Heart left ventricle (tissue), 16 donors: ENCODE measurements around the gene CERCAM. TPM values are rescaled to one million over a fixed set of nuclear protein-coding genes. Genes with fewer than 3 reads are reported as not detected.

Source experiments
- ATAC-seq, 4 donors: fragments of 200-7000 bp; cut with Tn5 transposase; one replicate each; pipeline ENCODE4 v1.9.1; 2020 to 2022; ENCODE audit warnings: moderate library complexity in 4 of 4, mild to moderate bottlenecking in 3 of 4, moderate number of reproducible peaks in 1 of 4
- DNase-seq, 5 donors: peaks; one replicate each; pipeline ENCODE4 v3.0.0-alpha.2; 2020
- H3K27ac ChIP-seq, 12 donors: fragments of 200-600 bp; sonication (generic) in 4 of 12; one replicate each; pipeline versions ENCODE4 v1.5.0 to v1.8.0; 2016 to 2022; ENCODE audit warnings: mild to moderate bottlenecking in 2 of 12
- H3K27me3 ChIP-seq, 9 donors: fragments of 200-600 bp; sonication (generic) in 2 of 9; one replicate each; pipeline versions ENCODE4 v1.5.1 to v1.8.0; 2016 to 2022; ENCODE audit warnings: mild to moderate bottlenecking in 3 of 9
- H3K36me3 ChIP-seq, 9 donors: fragments of 200-600 bp; sonication (generic) in 2 of 9; one replicate each; pipeline versions ENCODE4 v1.5.0 to v1.8.0; 2018 to 2022; ENCODE audit warnings: mild to moderate bottlenecking in 2 of 9
- H3K4me1 ChIP-seq, 12 donors: fragments of 200-600 bp; sonication (generic) in 4 of 12; one replicate each; pipeline versions ENCODE4 v1.5.0 to v1.8.0; 2016 to 2022; ENCODE audit warnings: mild to moderate bottlenecking in 3 of 12
- H3K4me3 ChIP-seq, 12 donors: fragments of 200-600 bp; sonication (generic) in 4 of 12; one replicate each; pipeline versions ENCODE4 v1.5.0 to v1.8.0; 2017 to 2022; ENCODE audit warnings: mild to moderate bottlenecking in 9 of 12, moderate library complexity in 4 of 12
- H3K9me3 ChIP-seq, 12 donors: fragments of 200-600 bp; sonication (generic) in 4 of 12; one replicate each; pipeline versions ENCODE4 v1.5.0 to v1.8.0; 2016 to 2022; ENCODE audit warnings: mild to moderate bottlenecking in 1 of 12
- CTCF ChIP-seq, 12 donors: fragments of 200-600 bp; sonication (generic) in 4 of 12; IDR thresholded peaks; one replicate each; pipeline versions ENCODE4 v1.5.0 to v1.8.0; 2018 to 2022; ENCODE audit warnings: antibody characterized with exemption in 12 of 12, mild to moderate bottlenecking in 5 of 12
- POLR2A ChIP-seq, 2 donors: fragments of 450-650 bp; IDR thresholded peaks; one replicate each; pipeline ENCODE4 v1.6.1; 2017; ENCODE audit warnings: antibody characterized with exemption in 2 of 2, mild to moderate bottlenecking in 2 of 2, moderate library complexity in 2 of 2
- WGBS, 4 donors: extraction: QIAGEN DNeasy Blood & Tissue Kit in 2 of 4; methylation state at CpG; one replicate each; pipeline versions ENCODE4 v1.1.5 to v1.1.7; 2013 to 2018; 5-methylcytosine and 5-hydroxymethylcytosine counted together
- intact Hi-C, 10 donors: fragments of 100-400 bp; cut with DNase I; formaldehyde crosslinking; loops; one replicate each; pipeline versions ENCODE4 v1.11.1 to v1.14.2; 2022
- polyA plus RNA-seq, 2 donors: library from polyadenylated mRNA; stranded (reverse); fragments of 200-250 nt; gene quantifications; one replicate each; pipeline ENCODE4 v1.2.3, GENCODE V29; 2013
- total RNA-seq, 9 donors: library from RNA; depleted of rRNA in 2 of 9; stranded (reverse); fragments of >200 nt in 2 of 9; fragmentation: NEBNext Ultra II Directional in 3 of 9; extraction: Animal tissue kit (Norgen Biotek cat#: 25700) in 3 of 9; gene quantifications; one replicate each; pipeline versions ENCODE4 v1.1.0 to v1.2.4, GENCODE V29; 2016 to 2023
- donor health status: ischemic (EF 13 %, LVEDD 7.1; RV severe dilation, severe dysfunction).
- donor health status: healthy with polysubstance abuse.
- donor health status: DM: no; HTN: yes; CAD: no.
- donor health status: DM: no; HTN: no; CAD: no.
- donor health status: ischemic (EF 25% LVEDD 6.9; RV normal size, moderate dysfunction).
- donor health status: ischemic (EF 25% LVEDD 5.7; RV mildly dilated, moderate dysfunction).
- donor health status: healthy.
- donor health status: DM: yes; HTN: yes; CAD: no.
- donor health status: ischemic (EF 35%, LVEDD 5.7; RV mildly dilated, moderate dysfunction).
- donor health status: nonischemic (EF 11% LVEDD 7.7; RV severe dilation, severe dysfunction).
- donor health status: DM: yes; HTN: yes; CAD: no.
- donor health status: PGD.
- donor health status: ischemic (EF 29% LVEDD 5.4; RV normal size, mild dysfunction).
- donor health status: nonischemic (EF 23%, LVEDD 6.1; RV moderate dilation, normal function).

The CERCAM gene
- total and polyA plus RNA-seq, 11 donors = 5.3 to 30.0 (median 11.4) TPM

- Histone ChIP-seq H3K9me3 (no peaks in the 10 kb centered on the region), H3K4me1 (peaks cover 0 to 26% (median 11%) of the 10 kb centered on the region in 12 donors), H3K27ac (peak within 1 kb of the TSS; percentile 71 to 92 (median 87)), H3K36me3 (peaks cover 0 to 23% (median 14%) of the 10 kb centered on the region in 9 donors), H3K27me3 (no peaks in the 10 kb centered on the region), H3K4me3 (peak within 1 kb of the TSS; percentile 61 to 96 (median 86))
- intact Hi-C loops = loop anchor here in 5 of 10 donors (1.0 to 5.0 kb wide), 6 partner anchors 35 to 176 kb away; partner anchors contain the start of genes SPTAN1 (in 3 of the 5), CERCAM (in 1 of the 5) and GLE1 (in 1 of the 5)
- DNase-seq = peak; percentile 98 to 99 (median 99)
- ATAC-seq = peak; percentile 90 to 97 (median 94)
- 0 to 1% (median 0%) methylated on average over 34 to 82 of the region's 82 CpGs for WGBS, 4 donors
- TF ChIP-seq CTCF (IDR thresholded peaks at IDR 0.05) = no peak
- TF ChIP-seq POLR2A (IDR thresholded peaks at IDR 0.05) = peak in 1 of 2 donors; percentile 48
Measured at GRCh38 chr9:128455849-128456612, 35.4 kb downstream of the CERCAM start, which contains the start of gene ODF2. ODF2 (plus strand) TSS chr9:128456006; CDS start chr9:128456092, 86 bp downstream.

- DNase-seq (peak; percentile 74 to 84 (median 78)), ATAC-seq (peak; percentile 23 to 78 (median 71))
- peaks cover 0 to 29% (median 19%) of the 10 kb centered on the region in 9 donors for H3K36me3 ChIP-seq
- H3K27ac ChIP-seq = peak overlapping the region in 11 of 12 donors; percentile 77 to 92 (median 88)
- H3K4me3 ChIP-seq = peak overlapping the region; percentile 61 to 96 (median 86)
- H3K4me1 ChIP-seq = peaks cover 0 to 26% (median 11%) of the 10 kb centered on the region in 12 donors
- intact Hi-C loops = loop anchor here in 5 of 10 donors (1.0 to 5.0 kb wide), 6 partner anchors 36 to 176 kb away; partner anchors contain the start of genes SPTAN1 (in 3 of the 5), CERCAM (in 1 of the 5) and GLE1 (in 1 of the 5)
- H3K9me3 ChIP-seq = no peaks in the 10 kb centered on the region
- WGBS, 4 donors = 1% methylated on average over 26 to 48 of the region's 48 CpGs
- TF ChIP-seq CTCF (IDR thresholded peaks at IDR 0.05) (no peak), POLR2A (IDR thresholded peaks at IDR 0.05) (no peak)
- H3K27me3 ChIP-seq = no peaks in the 10 kb centered on the region
Measured at GRCh38 chr9:128456613-128457061, 36.0 kb downstream of the CERCAM start.

DNA sequence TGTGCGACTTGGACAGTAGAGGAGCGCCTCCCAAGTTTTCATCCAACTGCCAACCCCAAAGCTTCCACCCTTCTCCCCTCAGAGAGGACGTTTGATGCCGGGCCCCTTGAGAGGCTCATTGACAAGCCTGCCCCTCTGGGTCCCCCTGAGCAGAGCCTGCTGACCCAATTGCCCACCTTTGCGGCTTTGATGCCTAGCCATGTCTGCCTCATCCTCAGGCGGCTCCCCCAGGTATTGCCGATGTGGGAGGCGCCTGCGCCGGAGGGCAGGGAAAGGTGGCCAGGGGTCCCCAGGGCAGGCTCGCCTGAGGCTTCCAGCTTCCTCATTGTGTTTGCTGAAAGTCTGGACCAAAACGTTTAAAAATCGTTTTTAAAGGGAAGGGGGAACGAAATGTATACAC, 36.5 kb downstream of the CERCAM start:
- intact Hi-C loops = loop anchor here in 5 of 10 donors (2.0 to 5.0 kb wide), 5 partner anchors 36 to 175 kb away; partner anchors contain the start of genes SPTAN1 (in 2 of the 5), CERCAM (in 1 of the 5) and GLE1 (in 1 of the 5)
- H3K4me3 ChIP-seq = peak overlapping the region in 11 of 12 donors; percentile 61 to 96 (median 88)
- TF ChIP-seq CTCF (IDR thresholded peaks at IDR 0.05) (no peak), POLR2A (IDR thresholded peaks at IDR 0.05) (no peak)

More for the DNA sequence above, 36.5 kb downstream of the CERCAM start:
- WGBS, 4 donors = 49 to 60% (median 52%) methylated on average over 14 of the region's 14 CpGs
- Histone ChIP-seq H3K36me3 (peaks cover 0 to 35% (median 25%) of the 10 kb centered on the region in 9 donors), H3K4me1 (peaks cover 0 to 26% (median 11%) of the 10 kb centered on the region in 12 donors), H3K27ac (no peak overlapping the region), H3K9me3 (no peaks in the 10 kb centered on the region), H3K27me3 (no peaks in the 10 kb centered on the region)
- no peak for ATAC-seq
- DNase-seq = peak in 1 of 5 donors; percentile 21
